OCI-LY1 (cell line): Measurements from ENCODE around the gene SNX7.

Experiments used
- H2AFZ ChIP-seq: fragments of 200-600 bp; sonication (generic), shearing (Covaris generic); 2 replicates; pipeline ENCODE4 v1.6.0; 2014; ENCODE audit warnings: antibody characterized with exemption, mild to moderate bottlenecking, low read length
- H3F3A ChIP-seq: fragments of 200-600 bp; sonication (generic), shearing (Covaris generic); 2 replicates; pipeline ENCODE4 v1.6.0; 2014; ENCODE audit warnings: mild to moderate bottlenecking, antibody characterized with exemption, low read length, moderate library complexity; ENCODE audit not compliant: insufficient read depth
- H3K27ac ChIP-seq: fragments of 200-600 bp; sonication (generic); 2 replicates; pipeline ENCODE4 v1.5.1; 2014; ENCODE audit warnings: low read length, mixed run types, mild to moderate bottlenecking, low read depth; ENCODE audit not compliant: poor library complexity, severe bottlenecking
- H3K27me3 ChIP-seq: fragments of 200-600 bp; sonication (generic); 2 replicates; pipeline ENCODE4 v1.6.0; 2014; ENCODE audit warnings: antibody characterized with exemption, mild to moderate bottlenecking, low read length, moderate library complexity; ENCODE audit not compliant: insufficient read depth
- H3K36me3 ChIP-seq: fragments of 200-600 bp; sonication (generic); 2 replicates; pipeline ENCODE4 v1.6.1; 2014; ENCODE audit warnings: mild to moderate bottlenecking, antibody characterized with exemption, low read length, moderate library complexity, mixed read lengths; ENCODE audit not compliant: insufficient read depth
- H3K4me1 ChIP-seq: fragments of 200-600 bp; sonication (generic); 2 replicates; pipeline ENCODE4 v1.5.1; 2014; ENCODE audit warnings: mild to moderate bottlenecking, low read length, moderate library complexity; ENCODE audit not compliant: insufficient read depth, severe bottlenecking
- H3K4me2 ChIP-seq: fragments of 200-600 bp; sonication (generic), shearing (Covaris generic); 2 replicates; pipeline ENCODE4 v1.6.1; 2014; ENCODE audit warnings: low read length
- H3K4me3 ChIP-seq: fragments of 200-600 bp; sonication (generic); 2 replicates; pipeline ENCODE4 v1.5.1; 2014; ENCODE audit warnings: low read length, low read depth, mild to moderate bottlenecking, mixed read lengths; ENCODE audit not compliant: poor library complexity, severe bottlenecking
- H3K79me2 ChIP-seq: fragments of 200-600 bp; shearing (Covaris generic); 2 replicates; pipeline ENCODE4 v1.6.1; 2016; ENCODE audit warnings: mixed run types, low read length, mixed read lengths; ENCODE audit not compliant: insufficient read depth
- H3K9ac ChIP-seq: fragments of 200-600 bp; sonication (generic), shearing (Covaris generic); 2 replicates; pipeline ENCODE4 v1.6.1; 2014; ENCODE audit warnings: mild to moderate bottlenecking, low read length, mixed read lengths
- H3K9me2 ChIP-seq: fragments of 200-600 bp; sonication (generic), shearing (Covaris generic); 2 replicates; pipeline ENCODE4 v1.6.1; 2014; ENCODE audit warnings: low read depth, mild to moderate bottlenecking, low read length, mixed read lengths
- H3K9me3 ChIP-seq: fragments of 200-600 bp; shearing (Covaris generic); 2 replicates; pipeline ENCODE4 v1.6.1; 2014; ENCODE audit warnings: low read length, mixed read lengths
- H4K20me1 ChIP-seq: fragments of 200-600 bp; sonication (generic), shearing (Covaris generic); 2 replicates; pipeline ENCODE4 v1.6.0; 2016; ENCODE audit warnings: mild to moderate bottlenecking, low read length; ENCODE audit not compliant: insufficient read depth
- CTCF ChIP-seq: fragments of 200-600 bp; sonication (generic), shearing (Covaris generic); IDR thresholded peaks from 2 replicates; pipeline ENCODE4 v1.5.1; 2017; ENCODE audit warnings: mild to moderate bottlenecking, antibody characterized with exemption, low read length, moderate library complexity, mixed read lengths
- EZH2 ChIP-seq: fragments of 200-600 bp; sonication (generic), shearing (Covaris generic); IDR thresholded peaks from 2 replicates; pipeline ENCODE4 v1.8.0; 2017; ENCODE audit warnings: borderline replicate concordance, mixed run types, mild to moderate bottlenecking, antibody characterized with exemption, low read length, moderate library complexity, mixed read lengths

Gene SNX7

GRCh38 chr1:98735756-98736155 lies 74.2 kb downstream of the SNX7 start:
- H3K9ac ChIP-seq, result no peak overlapping the region
- H3K27ac ChIP-seq, result no peak overlapping the region
- no peak overlapping the region for H3K4me3 ChIP-seq
- no peaks in the 10 kb centered on the region for H3K9me2 ChIP-seq
- no peak overlapping the region for H3K4me2 ChIP-seq
- no peak overlapping the region for H2AFZ ChIP-seq
- no peaks in the 10 kb centered on the region for H3K9me3 ChIP-seq
- no peaks in the 10 kb centered on the region for H4K20me1 ChIP-seq
- no peaks in the 10 kb centered on the region for H3K4me1 ChIP-seq
- no peaks in the 10 kb centered on the region for H3F3A ChIP-seq
- TF ChIP-seq CTCF (no peak), EZH2 (no peak)
- no peaks in the 10 kb centered on the region for H3K36me3 ChIP-seq
- H3K27me3 ChIP-seq, result no peaks in the 10 kb centered on the region
- H3K79me2 ChIP-seq, result no peaks in the 10 kb centered on the region

GRCh38 chr1:98737835-98738234 lies 76.3 kb downstream of the SNX7 start:
- Histone ChIP-seq H3K27me3 (no peaks in the 10 kb centered on the region), H3K4me2 (no peak overlapping the region), H3K36me3 (no peaks in the 10 kb centered on the region), H3K9me2 (no peaks in the 10 kb centered on the region), H3K79me2 (no peaks in the 10 kb centered on the region), H3K9me3 (no peaks in the 10 kb centered on the region), H3F3A (no peaks in the 10 kb centered on the region), H3K9ac (no peak overlapping the region), H3K4me1 (no peaks in the 10 kb centered on the region), H4K20me1 (no peaks in the 10 kb centered on the region), H3K27ac (no peak overlapping the region), H2AFZ (no peak overlapping the region), H3K4me3 (no peak overlapping the region)
- no peak for TF ChIP-seq CTCF
- TF ChIP-seq EZH2, result no peak

DNA sequence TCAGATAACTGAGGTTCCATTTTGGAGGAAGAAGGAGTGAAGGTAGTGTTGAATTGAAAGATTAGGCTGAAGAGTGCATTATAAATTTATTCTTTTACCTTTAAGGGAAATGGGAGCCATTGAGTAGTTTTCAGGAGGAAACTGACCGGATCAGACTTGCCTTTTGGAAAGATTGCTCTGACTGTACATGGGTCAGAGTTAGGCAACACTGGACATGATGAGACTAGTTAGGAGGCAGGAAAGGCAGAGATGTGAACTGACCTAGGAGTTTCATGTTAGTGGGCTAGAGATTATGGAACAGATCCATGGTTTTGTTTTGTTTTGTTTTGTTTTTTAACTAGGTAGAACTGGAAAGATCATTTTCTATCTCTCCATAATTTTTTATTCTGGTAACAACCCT lies 78.2 kb downstream of the SNX7 start:
- Histone ChIP-seq H3K9me2 (no peaks in the 10 kb centered on the region), H3K4me1 (no peaks in the 10 kb centered on the region), H4K20me1 (no peaks in the 10 kb centered on the region), H3K36me3 (no peaks in the 10 kb centered on the region), H3K79me2 (no peaks in the 10 kb centered on the region), H3K4me3 (no peak overlapping the region), H3K9me3 (no peaks in the 10 kb centered on the region), H3K9ac (no peak overlapping the region), H3K27ac (no peak overlapping the region), H3F3A (no peaks in the 10 kb centered on the region), H3K27me3 (no peaks in the 10 kb centered on the region), H3K4me2 (no peak overlapping the region), H2AFZ (no peak overlapping the region)
- TF ChIP-seq CTCF, result no peak
- no peak for TF ChIP-seq EZH2
